ENCODE results near the gene NDUFB4.
A peak's percentile ranks its signal among the peaks of the same experiment; 100 is the strongest.
"Not testable (repeated sequence)": the region's sequence is repeated elsewhere in the genome, so short reads cannot be mapped to it uniquely, and the experiment has no call there.

NDUFB4 gene

DNA sequence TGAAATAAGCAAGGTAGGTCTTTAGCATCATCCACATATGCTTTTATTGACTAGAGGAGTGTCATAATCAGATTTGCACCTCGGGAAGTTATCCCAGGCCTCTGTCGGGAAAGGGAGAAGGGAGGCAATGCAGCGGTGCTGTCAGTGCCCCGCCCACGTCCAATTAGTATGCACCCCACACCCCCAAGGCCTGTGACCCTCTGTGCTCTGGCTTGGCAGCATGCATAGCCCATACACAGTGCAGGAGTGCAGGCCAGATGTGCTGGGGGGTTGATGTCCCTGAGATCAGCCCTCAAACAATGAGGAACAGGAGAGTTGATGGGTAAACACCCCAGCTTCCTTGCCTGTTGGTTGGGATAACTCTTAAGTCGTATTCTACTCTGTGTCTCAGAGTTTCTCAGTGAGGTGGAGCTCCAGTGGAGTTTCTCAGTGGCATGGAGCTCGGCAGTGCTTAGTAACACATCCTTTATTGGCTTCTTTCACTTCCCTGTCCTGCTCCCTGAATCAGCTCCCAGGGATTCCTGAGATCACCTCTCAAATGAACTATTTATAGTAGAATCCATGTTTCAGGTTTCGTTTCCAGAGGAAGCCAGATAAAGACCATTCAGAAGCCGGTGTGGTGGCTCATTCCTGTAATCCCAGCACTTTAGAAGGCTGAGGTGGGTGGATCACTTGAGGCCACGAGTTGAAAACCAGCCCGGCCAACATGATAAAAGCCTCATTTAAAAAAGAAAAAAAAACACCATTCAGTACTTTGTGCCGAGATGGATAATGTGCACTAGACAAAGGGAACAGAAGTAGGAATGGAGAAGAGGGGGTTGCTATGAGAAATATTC lies 26.7 kb upstream of the NDUFB4 start:
- no peak for DNase-seq

DNA sequence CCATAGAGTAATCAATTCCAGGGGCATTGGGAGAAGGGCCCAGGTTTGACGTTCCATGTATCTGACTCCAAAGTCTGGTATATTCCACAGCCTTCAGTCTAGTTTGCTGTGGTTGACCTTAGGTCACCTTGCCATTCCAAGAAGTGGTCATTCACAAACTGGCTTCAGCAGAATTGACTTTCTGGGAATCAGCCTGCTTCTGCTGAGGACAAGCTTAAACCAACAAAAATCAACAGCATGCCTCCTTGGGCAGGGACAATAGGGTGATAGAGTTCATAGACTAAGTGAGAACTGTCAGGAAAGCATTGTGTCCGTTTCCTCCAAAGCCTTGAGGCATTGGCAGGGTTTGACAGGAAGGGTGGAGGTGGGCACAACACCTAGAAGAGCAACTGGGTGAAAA lies 24.1 kb upstream of the NDUFB4 start:
- no peak for DNase-seq

DNA sequence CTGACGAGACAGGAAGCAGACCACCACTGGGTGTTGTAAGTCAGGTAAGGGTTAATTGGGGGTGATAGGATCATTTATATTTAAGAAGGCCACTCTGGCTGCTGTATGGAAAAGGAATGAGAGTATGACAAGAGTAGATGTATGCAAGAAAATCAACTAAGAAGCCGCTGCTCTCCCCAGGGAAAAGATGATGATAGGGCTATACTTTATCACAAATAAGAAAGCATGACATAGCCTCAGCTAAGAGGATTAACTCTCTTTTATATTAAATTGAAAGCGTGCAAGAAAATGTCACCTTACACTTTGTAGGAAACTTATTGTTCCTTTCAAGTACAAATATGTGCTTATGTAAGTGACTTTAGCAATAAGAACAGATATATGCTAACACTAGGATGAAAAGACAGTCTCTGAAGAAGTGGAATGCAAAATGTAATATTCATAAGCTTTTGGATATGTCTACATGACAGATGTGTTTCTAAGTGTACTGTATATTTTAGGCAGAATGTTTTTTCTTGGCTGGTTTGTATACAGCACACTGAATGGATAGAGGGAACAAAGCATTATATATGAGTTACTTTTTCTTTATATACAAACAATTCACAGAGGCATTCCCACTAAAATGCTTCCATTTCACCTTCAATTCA lies 8.7 kb upstream of the NDUFB4 start:
- DNase-seq, result no peak

- DNase-seq, result no peak
Measured at GRCh38 chr3:120595788-120596115, 384 bp upstream of the NDUFB4 start.

DNA sequence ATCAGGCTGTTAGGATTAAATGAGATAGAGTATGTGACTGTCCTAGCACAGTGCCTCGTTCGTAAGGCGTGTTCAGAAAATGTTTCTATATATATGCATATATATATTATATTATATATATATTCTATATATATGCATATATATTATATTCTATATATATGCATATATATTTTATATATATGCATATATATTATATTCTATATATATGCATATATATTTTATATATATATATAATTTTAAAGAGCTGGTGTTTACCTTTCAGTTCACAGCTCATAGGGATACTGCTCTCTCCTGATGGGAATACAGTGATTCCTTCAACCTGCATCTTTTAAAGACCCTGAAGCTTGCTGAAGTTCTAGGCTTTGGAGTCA lies 702 bp downstream of the NDUFB4 start:
- DNase-seq, result no peak

DNA sequence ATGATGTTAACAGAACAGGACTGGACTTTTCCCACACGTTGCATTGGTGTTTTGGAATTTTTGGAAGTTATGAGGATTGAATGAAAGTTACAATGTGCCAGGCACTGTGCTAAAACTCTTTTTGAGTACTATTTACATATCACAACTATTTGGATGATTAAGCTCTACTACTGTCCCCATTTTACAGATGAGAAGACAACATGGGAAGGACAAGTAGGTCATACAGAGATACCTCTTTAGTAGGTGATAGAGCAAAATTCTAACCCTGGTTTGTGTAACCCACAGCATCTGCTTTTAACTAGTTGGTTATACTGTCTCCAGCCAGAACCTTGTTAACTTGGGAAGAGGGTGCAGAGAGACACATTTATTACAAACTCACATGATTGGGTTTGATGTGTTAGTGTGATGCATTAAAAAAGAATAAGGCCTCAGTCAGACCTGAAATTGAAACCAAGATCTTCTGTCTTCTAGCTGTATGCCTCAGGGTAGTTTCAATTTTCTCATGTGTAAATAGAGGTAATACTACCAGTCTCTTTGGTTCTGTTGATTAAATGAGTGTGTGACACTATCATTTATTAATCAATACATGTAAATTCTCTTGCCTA lies 1.4 kb downstream of the NDUFB4 start:
- DNase-seq, result no peak

- no peak for DNase-seq
Measured at GRCh38 chr3:120599211-120599610, 3.1 kb downstream of the NDUFB4 start.

DNA sequence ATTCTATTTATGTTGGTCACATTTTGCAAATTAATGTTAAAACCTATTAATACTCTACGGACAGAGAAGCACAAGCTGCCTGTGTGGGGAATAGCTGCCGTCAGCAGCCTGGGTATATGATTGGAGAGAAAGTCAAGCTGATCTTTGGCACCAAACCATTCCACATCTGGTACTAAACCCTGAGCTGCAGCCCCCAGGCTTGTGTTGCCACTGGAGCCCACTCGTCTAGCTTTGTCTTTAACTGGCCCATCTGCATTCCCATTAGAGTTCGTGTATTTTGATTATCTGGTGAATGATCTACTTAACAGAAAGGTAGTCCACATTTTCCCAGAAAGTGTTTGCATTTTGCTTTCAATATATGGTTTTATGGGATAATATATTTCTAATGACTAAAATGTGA lies 5.4 kb downstream of the NDUFB4 start:
- no peak for DNase-seq

DNA sequence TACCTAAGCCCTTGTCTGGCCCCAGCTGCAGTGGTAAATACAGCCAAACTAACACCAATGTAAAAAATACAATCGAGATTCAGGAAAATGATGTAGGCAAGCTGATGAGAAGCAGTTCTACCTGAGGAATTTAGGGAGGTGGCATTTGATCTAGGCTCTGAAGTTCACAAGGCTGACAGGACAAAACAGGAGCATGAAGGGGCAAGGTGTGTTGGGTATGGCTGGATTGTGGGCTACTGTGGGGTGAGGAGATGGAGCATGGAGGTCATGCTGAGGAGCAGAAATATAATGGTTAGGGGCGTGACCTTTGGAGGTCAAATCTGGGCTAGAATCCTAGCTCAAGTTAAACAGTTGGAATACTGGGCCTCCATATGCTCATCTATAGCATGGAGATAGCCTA lies 6.5 kb downstream of the NDUFB4 start:
- DNase-seq, result no peak

DNA sequence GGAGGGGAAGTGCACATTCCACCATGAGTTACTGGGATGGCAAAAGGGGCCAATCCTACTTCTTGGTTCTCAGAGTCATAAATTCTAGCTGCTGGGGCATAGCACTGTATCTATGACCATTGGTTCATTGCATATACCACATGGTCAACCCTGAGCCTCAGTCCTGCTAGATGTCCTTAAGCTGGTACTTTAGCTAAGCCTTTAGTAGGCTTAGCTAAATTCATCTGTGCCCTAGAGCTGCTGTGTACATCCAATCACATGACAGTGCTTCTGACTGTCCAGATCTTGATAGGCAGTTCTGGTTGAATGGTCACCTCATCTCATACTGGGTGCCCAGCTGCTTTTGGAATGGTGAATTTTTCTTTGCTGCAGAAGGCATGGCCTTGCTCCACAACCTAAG lies 8.2 kb downstream of the NDUFB4 start:
- DNase-seq, result no peak

- no peak for DNase-seq
Measured at GRCh38 chr3:120604784-120605183, 8.6 kb downstream of the NDUFB4 start.

- DNase-seq, result no peak
Measured at GRCh38 chr3:120608506-120608905, 12.4 kb downstream of the NDUFB4 start.

- peak; percentile 39 to 44 for DNase-seq
Measured at GRCh38 chr3:120614765-120615164, 18.6 kb downstream of the NDUFB4 start.

GRCh38 chr3:120615847-120616609 lies 19.9 kb downstream of the NDUFB4 start:
- peak; percentile 46 to 67 for DNase-seq

DNA sequence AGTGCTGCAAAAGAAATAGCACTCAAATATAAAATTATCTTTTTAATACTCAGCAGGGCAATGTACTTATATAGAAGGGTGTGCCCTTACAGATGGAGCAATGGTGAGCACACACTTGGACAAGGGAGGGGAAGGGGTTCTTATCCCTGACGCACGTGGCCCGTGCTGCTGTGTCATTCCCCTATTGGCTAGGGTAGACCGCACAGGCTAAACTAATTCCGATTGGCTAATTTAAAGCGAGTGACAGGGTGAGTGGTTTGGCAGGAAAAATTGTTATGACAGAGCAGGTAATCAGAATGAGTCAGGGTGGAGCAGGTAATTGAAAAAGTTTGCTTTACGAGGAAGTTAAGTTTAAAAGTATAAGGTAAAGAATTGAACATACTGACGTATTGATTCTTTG lies 20.6 kb downstream of the NDUFB4 start:
- DNase-seq, result not testable (repeated sequence)

- DNase-seq, result no peak
Measured at GRCh38 chr3:120622457-120622856, 26.3 kb downstream of the NDUFB4 start.

- DNase-seq, result peak in 1 of 2 donors; percentile 38
Measured at GRCh38 chr3:120622870-120623726, 27.0 kb downstream of the NDUFB4 start.

- DNase-seq, result no peak
Measured at GRCh38 chr3:120623727-120624093, 27.6 kb downstream of the NDUFB4 start.

DNA sequence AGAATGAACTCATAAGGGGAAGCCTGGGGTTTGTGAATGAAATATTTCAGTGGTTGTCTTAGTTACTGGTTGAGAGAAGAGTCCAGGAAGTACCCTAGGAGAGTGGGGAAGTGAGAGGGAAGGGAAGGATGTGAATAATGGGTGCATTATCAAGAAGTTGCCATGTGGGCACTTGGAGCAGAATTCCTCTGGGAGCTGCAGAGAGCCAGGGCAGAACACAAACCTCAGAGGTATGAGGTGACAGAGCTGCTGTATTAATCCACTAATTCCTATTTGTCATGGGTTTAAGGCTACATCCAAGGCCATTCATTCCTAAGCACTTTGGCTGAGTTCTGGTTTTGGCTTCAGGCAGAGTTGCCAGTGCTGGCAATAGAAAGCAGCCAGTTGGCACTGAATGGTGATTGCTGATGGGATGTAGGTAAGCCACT lies 29.0 kb downstream of the NDUFB4 start:
- peak; percentile 23 to 25 for DNase-seq

- DNase-seq, result no peak
Measured at GRCh38 chr3:120634539-120634938, 38.4 kb downstream of the NDUFB4 start.

DNA sequence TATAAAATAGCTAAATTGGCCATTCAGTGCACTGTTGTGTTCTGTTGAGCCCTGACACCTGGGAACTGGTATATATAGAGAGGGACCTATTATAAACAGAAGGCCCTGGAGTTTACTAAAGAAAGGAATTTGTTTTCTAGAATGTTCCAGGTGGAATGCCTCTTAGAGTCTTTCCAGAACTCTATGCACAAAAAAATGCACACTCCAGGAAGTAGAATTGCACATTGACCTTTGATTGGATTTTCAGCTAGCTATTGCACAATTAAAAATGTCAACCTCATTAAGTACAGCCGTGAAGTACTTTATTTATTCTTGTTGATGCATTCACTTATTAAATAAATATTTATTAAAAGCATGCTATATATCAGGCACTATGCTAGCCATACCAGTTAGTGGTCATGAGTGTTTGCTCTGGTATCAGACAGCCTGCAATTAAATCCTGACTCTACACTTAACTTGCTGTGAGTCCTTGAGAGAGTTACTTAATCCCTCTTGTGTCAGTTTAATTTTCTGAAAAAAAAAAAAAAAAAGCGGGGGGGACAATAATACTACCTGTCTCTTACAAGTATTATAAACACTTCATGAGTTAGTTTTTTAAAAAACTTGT lies 40.8 kb downstream of the NDUFB4 start:
- no peak for DNase-seq
